22Rv1 (cell line): Measurements from ENCODE around the gene SLBP.
"Not testable (repeated sequence)": the region's sequence is repeated elsewhere in the genome, so short reads cannot be mapped to it uniquely, and the experiment has no call there.

ENCODE experiments used
- ZFX ChIP-seq: fragments of 450-650 bp; IDR thresholded peaks from 2 replicates; pipeline ENCODE4 v1.6.1; 2017; ENCODE audit warnings: antibody characterized with exemption, borderline replicate concordance
- TF ChIP-seq, protein P1 (sequence below): fragments of 450-650 bp; IDR thresholded peaks from 2 replicates; pipeline ENCODE4 v1.5.1; 2017; ENCODE audit warnings: mild to moderate bottlenecking

DNA sequence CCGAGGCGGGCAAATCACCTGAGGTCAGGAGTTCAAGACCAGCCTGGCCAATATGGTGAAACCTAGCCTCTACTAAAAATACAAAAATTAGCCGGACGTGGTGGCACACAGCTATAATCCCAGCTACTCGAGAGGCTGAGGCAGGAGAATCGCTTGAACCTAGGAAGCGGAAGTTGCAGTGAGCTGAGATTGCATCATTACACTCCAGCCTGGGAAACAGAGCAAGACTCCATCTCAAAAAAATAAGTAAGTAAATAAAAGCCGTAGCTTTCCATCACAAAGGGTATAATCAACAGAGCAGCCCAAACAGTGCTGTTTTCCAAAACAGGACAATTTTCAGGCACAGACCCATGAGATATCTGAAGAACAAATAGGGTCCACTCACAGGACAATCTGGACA, 10.4 kb downstream of the SLBP start:
- TF ChIP-seq, protein P1, sequence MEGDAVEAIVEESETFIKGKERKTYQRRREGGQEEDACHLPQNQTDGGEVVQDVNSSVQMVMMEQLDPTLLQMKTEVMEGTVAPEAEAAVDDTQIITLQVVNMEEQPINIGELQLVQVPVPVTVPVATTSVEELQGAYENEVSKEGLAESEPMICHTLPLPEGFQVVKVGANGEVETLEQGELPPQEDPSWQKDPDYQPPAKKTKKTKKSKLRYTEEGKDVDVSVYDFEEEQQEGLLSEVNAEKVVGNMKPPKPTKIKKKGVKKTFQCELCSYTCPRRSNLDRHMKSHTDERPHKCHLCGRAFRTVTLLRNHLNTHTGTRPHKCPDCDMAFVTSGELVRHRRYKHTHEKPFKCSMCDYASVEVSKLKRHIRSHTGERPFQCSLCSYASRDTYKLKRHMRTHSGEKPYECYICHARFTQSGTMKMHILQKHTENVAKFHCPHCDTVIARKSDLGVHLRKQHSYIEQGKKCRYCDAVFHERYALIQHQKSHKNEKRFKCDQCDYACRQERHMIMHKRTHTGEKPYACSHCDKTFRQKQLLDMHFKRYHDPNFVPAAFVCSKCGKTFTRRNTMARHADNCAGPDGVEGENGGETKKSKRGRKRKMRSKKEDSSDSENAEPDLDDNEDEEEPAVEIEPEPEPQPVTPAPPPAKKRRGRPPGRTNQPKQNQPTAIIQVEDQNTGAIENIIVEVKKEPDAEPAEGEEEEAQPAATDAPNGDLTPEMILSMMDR: not testable (repeated sequence)
- not testable (repeated sequence) for TF ChIP-seq ZFX
